ENCODE results near the gene MBD5.
A peak's percentile ranks its signal among the peaks of the same experiment; 100 is the strongest.

The MBD5 gene

DNA sequence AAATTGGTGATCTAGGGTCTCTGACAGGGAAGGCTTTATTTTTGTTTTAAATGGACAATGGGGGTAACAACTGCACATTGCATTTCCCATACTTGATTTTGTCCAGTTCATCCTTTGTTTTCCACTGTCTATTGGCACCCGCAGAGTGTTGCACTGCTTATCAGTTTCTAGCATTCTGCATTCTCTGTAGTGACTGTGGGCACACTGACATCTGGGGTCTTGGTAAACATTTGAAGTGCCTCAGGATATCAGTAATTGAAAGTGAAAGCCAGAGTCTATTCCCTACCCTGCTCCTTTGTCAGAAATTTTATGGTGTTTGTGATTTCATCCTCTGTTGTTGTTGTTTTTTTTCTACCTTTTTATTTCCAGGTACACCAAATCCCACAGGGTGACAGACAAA is 491.6 kb downstream of the MBD5 start:
- peaks cover 4 to 6% of the 10 kb centered on the region in 2 donors for H3K36me3 Mint-ChIP-seq
- no peak overlapping the region for H3K4me3 Mint-ChIP-seq

DNA sequence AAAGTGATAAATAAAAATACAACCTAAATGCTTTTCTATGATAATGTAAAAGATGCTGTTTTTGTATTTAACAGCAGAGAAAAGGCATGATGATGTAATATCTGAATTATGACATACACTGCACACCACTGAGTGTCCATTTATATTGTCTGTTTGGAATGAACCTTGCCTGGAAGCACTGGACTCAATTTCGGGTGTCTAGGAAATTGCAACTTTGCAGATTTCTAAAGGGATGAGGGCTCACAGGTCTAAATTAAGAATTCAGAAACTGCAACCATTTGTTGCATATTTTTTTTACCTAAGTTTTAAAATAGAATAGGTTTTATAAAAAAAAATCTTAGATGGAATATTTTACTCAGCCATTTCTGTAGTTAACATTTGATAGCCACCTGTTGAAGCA is 492.5 kb downstream of the MBD5 start:
- no peak overlapping the region for H3K4me3 Mint-ChIP-seq
- no peak for DNase-seq
- ATAC-seq (replicated peaks): no peak
- no peaks in the 10 kb centered on the region for H3K27me3 Mint-ChIP-seq
- peaks cover 8 to 11% of the 10 kb centered on the region in 2 donors for H3K4me1 Mint-ChIP-seq
- H3K9me3 Mint-ChIP-seq: no peaks in the 10 kb centered on the region
- H3K27ac Mint-ChIP-seq: no peak overlapping the region
- H3K36me3 Mint-ChIP-seq: peaks cover 7 to 9% of the 10 kb centered on the region in 2 donors

More for the DNA sequence above, 491.6 kb downstream of the MBD5 start:
- Mint-ChIP-seq H3K4me1 (peaks cover 8 to 11% of the 10 kb centered on the region in 2 donors), H3K27ac (no peak overlapping the region), H3K27me3 (no peaks in the 10 kb centered on the region), H3K9me3 (no peaks in the 10 kb centered on the region)
- no peak for ATAC-seq (replicated peaks)
- DNase-seq: no peak

DNA sequence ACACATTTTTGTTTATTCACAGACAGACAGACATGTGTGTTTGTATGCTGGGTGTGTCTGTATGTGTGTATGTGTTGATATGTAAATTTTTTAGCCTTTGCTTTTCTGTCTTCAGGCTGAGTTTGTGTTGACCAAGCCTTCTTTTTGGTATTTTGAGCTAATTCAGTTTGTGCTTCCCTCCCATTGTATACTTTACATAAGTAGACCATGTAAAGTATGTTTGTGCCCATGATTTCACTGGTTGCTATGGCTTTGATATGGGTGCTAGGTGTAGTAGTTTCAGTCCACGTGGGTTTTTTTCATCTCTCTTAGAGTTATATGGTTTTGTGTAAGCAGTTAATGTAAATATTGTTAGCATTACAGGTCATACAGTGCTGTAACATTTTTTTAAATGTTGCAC is 494.2 kb downstream of the MBD5 start:
- H3K27ac Mint-ChIP-seq: no peak overlapping the region
- H3K4me3 Mint-ChIP-seq: no peak overlapping the region
- ATAC-seq (replicated peaks) (no peak), DNase-seq (no peak)
- no peaks in the 10 kb centered on the region for H3K27me3 Mint-ChIP-seq
- peaks cover 8 to 9% of the 10 kb centered on the region in 2 donors for H3K36me3 Mint-ChIP-seq
- H3K9me3 Mint-ChIP-seq: no peaks in the 10 kb centered on the region
- no peaks in the 10 kb centered on the region for H3K4me1 Mint-ChIP-seq

DNA sequence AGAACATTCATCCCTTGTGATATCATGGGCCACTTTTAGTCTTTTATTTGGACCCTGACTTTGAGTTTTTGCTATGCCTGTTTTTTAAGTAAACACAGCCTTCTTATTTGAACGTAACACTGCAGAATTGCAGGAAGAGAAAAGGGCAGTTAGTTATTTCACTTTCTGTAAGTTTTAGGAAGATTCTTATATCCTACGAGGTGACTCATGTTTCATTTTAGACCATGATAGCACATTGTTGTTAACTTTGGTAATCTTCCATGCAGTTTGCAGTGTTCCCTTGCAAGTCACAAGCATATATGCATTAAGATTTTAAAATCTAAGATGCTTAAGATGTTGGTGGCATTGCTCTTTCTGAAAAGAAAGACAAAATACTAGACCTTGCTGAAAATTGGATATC is 495.1 kb downstream of the MBD5 start:
- Mint-ChIP-seq H3K27me3 (no peaks in the 10 kb centered on the region), H3K36me3 (peaks cover 8 to 9% of the 10 kb centered on the region in 2 donors), H3K27ac (no peak overlapping the region), H3K9me3 (no peaks in the 10 kb centered on the region), H3K4me3 (no peak overlapping the region), H3K4me1 (no peaks in the 10 kb centered on the region)
- DNase-seq: no peak
- no peak for ATAC-seq (replicated peaks)

DNA sequence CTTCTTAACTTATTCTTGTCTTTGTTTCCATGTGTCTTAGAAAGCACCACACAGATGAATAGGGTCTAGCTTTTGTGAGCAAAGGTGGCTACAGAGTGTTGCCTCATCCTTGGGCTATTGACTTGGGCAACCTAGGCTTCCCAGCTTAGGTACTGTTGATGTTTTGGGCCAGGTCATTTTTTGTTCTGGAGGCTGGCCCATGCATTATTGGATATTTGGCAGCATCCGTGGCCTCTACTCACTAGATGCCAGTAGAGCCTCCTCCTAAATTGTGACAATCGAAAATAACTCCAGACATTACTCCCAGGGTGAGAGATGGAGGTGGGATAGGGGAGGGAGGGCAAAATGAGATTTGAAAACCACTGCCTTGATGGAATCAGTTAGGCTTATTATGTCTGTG is 496.4 kb downstream of the MBD5 start:
- no peak for DNase-seq
- no peak overlapping the region for H3K4me3 Mint-ChIP-seq
- H3K27ac Mint-ChIP-seq: no peak overlapping the region
- H3K27me3 Mint-ChIP-seq: no peaks in the 10 kb centered on the region
- ATAC-seq (replicated peaks): no peak
- peaks cover 8 to 9% of the 10 kb centered on the region in 2 donors for H3K36me3 Mint-ChIP-seq
- H3K9me3 Mint-ChIP-seq: no peaks in the 10 kb centered on the region
- H3K4me1 Mint-ChIP-seq: no peaks in the 10 kb centered on the region

DNA sequence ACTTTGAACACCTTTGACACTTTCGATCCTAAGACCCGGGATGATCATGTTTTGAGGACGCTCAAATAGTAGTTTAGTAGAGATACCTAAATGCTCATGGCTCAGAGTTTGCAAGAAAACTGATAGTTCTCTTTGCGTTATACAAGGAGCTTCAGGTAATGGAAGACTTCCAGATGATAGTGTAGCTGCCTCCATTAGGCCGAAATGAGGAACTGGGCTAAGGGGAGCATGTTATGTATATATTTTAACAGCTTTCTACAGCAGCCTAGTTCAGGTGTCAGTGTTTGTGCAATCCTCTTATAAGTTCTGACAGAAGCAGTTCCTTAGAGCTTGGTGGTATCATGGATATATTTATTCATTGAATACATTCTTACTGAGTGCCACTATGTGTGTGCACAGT is 496.9 kb downstream of the MBD5 start:
- no peaks in the 10 kb centered on the region for H3K9me3 Mint-ChIP-seq
- no peak for ATAC-seq (replicated peaks)
- peaks cover 8 to 9% of the 10 kb centered on the region in 2 donors for H3K36me3 Mint-ChIP-seq
- no peak overlapping the region for H3K4me3 Mint-ChIP-seq
- H3K27ac Mint-ChIP-seq: no peak overlapping the region
- no peaks in the 10 kb centered on the region for H3K27me3 Mint-ChIP-seq
- DNase-seq: no peak
- H3K4me1 Mint-ChIP-seq: no peaks in the 10 kb centered on the region

DNA sequence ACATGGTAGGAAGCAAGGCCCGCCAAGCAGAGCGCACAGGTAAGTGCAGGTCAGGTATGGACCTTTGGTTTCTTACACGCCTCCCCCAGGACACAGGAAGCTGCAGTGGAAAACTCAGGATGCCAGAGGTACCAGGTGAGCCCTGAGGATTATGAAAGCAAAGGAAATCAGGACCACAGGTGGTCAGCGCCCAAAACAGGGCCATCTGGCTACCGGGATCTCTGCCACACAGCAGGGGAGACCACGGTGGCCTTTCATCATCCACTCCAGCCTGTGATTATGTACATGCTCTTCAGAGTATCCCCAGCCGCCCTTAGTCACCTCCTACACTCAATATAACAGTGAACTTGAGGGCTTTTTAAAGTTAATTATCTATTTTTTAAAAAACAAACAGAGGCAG is 498.1 kb downstream of the MBD5 start:
- DNase-seq: no peak
- Mint-ChIP-seq H3K36me3 (peaks cover 8 to 9% of the 10 kb centered on the region in 2 donors), H3K27me3 (no peaks in the 10 kb centered on the region), H3K9me3 (no peaks in the 10 kb centered on the region), H3K4me3 (no peak overlapping the region), H3K4me1 (peaks cover 0 to 1% of the 10 kb centered on the region in 2 donors), H3K27ac (no peak overlapping the region)
- ATAC-seq (replicated peaks): no peak

DNA sequence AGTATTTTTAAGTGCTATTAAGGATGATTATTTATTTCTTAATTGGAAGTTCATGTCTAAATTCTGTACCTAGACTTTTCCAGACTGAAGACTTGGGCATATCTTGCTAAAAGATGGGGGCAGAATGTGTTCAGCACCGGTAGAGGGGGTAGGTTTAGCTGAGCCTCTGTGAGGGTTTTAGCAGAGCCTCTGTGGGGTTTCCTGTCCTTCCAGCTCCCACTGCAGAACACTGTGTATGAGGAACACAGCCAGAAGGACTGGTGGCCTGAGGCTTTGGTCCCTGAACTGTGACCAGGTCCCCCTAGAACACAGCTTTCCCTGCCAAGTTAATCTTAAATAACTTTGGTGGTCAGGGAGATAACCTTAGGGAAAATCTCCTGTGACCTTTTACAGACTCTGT is 500.3 kb downstream of the MBD5 start:
- Mint-ChIP-seq H3K36me3 (peaks cover 2 to 9% of the 10 kb centered on the region in 2 donors), H3K4me3 (no peak overlapping the region), H3K9me3 (no peaks in the 10 kb centered on the region), H3K27ac (no peak overlapping the region), H3K27me3 (no peaks in the 10 kb centered on the region), H3K4me1 (peaks cover 9% of the 10 kb centered on the region in 2 donors)
- no peak for ATAC-seq (replicated peaks)
- no peak for DNase-seq

DNA sequence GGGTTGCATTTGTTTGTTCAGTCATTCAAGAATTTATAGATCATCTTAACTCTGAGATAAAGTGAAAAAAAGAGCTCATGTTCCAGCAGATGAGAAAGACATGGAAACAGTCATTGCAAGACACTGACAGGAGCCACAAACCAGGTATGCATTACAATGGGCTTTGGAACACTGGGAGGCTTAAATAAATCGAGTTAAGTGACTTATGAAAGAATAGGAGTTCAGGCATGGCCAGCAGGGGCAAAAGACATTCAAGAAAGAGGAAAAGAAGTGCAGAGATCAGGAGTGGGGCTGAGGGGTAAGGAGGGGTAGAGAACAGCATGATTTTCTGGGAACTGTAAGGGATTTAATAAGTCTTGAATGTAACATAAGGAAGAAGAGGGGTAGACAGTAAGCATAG is 502.4 kb downstream of the MBD5 start:
- ATAC-seq (replicated peaks): no peak
- Mint-ChIP-seq H3K4me3 (no peak overlapping the region), H3K27ac (peak overlapping the region; percentile 11), H3K27me3 (no peaks in the 10 kb centered on the region), H3K36me3 (peaks cover 2 to 4% of the 10 kb centered on the region in 2 donors), H3K4me1 (peaks cover 9% of the 10 kb centered on the region in 2 donors), H3K9me3 (no peaks in the 10 kb centered on the region)
- no peak for DNase-seq

DNA sequence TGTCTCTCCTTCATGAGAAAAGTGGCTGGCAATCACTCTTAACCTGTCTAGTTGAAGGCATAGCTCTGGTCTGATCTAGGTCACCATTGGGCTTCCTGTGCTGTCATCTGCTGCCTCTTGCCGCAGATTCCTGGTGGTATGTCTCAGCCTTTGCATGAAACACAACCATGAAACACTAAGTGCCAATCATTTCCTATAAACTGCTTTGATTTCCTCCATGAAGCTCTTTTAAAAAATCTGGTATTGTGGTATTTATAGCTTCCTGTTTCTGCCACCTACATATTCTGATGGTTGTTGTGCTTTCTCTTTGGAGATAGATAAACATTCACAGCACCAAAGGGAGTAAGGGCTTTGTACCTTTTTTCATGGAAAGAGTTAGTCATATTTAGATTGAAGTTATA is 503.6 kb downstream of the MBD5 start:
- Mint-ChIP-seq H3K4me1 (peaks cover 9% of the 10 kb centered on the region in 2 donors), H3K27me3 (no peaks in the 10 kb centered on the region), H3K27ac (no peak overlapping the region), H3K9me3 (no peaks in the 10 kb centered on the region), H3K36me3 (peaks cover 0 to 3% of the 10 kb centered on the region in 2 donors), H3K4me3 (no peak overlapping the region)
- ATAC-seq (replicated peaks) (peak; percentile 48 to 73), DNase-seq (no peak)

DNA sequence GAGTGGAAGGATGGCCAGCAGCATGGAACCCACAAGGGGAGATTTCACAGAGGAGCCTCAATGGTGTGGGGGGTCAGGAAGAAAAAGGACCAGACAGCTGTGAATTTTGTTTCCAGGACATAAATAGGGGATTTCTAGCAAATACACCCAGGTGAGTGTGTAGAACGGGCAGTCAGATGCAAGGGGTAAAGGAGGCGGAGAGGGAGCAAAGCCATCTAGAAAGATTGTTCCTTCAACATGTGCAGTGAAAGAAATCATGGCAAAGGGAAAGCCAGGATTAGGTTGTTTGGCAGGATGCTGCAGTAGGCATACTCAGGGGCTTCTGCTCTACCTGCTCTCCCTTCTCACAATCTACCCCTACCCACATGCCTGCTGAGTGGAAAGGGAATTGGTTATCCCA is 504.2 kb downstream of the MBD5 start:
- no peak overlapping the region for H3K27ac Mint-ChIP-seq
- H3K27me3 Mint-ChIP-seq: no peaks in the 10 kb centered on the region

DNA sequence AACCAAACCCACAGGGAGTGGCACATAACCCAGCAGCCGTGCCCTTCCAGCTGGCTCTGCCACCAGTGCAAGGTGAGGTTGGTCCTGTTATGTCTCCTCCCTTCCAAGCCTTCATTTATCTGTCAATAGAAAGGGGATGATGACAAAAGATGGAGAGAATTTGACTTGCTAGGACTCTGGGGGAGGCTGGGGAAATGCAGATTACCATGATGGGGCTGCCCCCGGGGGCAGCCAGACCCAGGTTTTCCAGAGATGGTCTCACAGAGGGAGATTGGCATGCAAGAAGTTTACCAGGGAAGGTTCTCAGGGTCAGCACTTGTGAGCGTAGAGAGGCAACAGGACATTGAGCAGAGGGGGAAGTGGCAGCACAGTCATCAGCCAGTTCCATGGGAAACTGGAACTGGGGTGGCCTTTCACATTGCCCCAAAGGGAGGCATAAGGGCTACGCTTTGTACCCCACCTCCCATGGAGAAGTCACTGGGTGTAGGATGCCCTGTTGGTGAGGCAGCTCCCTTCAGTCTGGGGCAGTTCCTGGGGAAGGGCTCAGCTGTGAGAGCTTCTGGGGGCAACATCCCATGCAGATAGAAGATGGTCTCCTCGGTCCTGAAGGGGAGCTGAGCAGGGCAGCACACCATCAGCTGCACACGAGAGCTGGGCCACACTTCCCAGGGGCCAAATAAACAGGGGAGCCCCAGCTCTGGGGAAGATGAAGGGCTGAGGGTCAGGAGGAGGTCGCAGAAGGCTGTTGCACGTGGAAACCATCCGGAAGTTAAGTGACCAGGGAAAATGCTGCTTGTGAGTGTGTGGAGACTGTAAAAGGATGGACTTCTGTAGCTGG is 505.8 kb downstream of the MBD5 start:
- Mint-ChIP-seq H3K27me3 (no peaks in the 10 kb centered on the region), H3K4me1 (peaks cover 9% of the 10 kb centered on the region in 2 donors), H3K9me3 (no peaks in the 10 kb centered on the region), H3K27ac (no peak overlapping the region), H3K36me3 (peaks cover 0 to 3% of the 10 kb centered on the region in 2 donors), H3K4me3 (no peak overlapping the region)
- ATAC-seq (replicated peaks): no peak
- no peak for DNase-seq

More for the DNA sequence above, 504.2 kb downstream of the MBD5 start:
- no peak for DNase-seq
- Mint-ChIP-seq H3K4me3 (no peak overlapping the region), H3K9me3 (no peaks in the 10 kb centered on the region), H3K36me3 (peaks cover 0 to 3% of the 10 kb centered on the region in 2 donors), H3K4me1 (peaks cover 9% of the 10 kb centered on the region in 2 donors)
- ATAC-seq (replicated peaks): no peak

DNA sequence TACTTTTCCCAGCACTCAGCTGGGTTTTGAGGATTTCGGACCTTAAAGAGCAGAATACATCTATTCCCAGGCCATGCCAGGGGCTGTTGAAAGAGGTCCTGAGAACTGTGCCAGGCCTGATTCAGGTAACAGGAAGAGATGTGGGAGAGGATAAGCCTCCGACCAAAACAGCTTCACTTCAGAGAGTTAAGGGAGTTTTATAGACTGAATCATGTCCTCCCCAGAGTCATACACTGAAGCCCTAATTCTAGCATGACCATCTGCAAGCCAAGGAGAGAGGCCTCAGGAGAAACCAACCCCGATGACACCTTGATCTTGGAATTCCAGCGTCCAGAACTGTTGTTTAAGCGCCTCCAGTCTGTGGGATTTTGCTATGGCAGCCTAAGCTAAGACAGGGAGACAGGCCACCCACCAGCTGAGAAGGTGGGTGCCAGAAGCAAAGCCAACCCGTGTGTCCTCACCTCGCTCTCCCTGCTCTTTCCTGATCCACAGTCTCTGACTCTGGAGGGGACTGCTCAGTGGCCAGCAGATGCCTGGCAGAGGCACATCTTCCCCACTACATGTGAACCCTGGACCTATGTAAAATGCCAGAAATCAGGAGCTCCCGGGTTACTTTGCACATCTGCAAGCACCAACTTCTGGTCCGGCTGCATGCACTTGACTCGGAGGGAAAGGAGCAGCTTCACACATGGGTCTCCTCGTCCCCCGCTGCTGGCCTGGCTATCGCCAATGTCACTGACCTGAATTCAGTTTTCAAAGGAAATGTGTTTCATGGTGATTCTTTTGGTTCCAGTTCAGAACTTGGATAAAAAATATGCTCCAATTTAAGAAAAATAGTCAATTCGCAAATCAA is 506.8 kb downstream of the MBD5 start:
- H3K4me3 Mint-ChIP-seq: no peak overlapping the region
- H3K4me1 Mint-ChIP-seq: peaks cover 9% of the 10 kb centered on the region in 2 donors
- no peak for DNase-seq
- H3K36me3 Mint-ChIP-seq: peaks cover 0 to 3% of the 10 kb centered on the region in 2 donors
- no peaks in the 10 kb centered on the region for H3K9me3 Mint-ChIP-seq
- no peaks in the 10 kb centered on the region for H3K27me3 Mint-ChIP-seq
- ATAC-seq (replicated peaks): no peak
- H3K27ac Mint-ChIP-seq: no peak overlapping the region

DNA sequence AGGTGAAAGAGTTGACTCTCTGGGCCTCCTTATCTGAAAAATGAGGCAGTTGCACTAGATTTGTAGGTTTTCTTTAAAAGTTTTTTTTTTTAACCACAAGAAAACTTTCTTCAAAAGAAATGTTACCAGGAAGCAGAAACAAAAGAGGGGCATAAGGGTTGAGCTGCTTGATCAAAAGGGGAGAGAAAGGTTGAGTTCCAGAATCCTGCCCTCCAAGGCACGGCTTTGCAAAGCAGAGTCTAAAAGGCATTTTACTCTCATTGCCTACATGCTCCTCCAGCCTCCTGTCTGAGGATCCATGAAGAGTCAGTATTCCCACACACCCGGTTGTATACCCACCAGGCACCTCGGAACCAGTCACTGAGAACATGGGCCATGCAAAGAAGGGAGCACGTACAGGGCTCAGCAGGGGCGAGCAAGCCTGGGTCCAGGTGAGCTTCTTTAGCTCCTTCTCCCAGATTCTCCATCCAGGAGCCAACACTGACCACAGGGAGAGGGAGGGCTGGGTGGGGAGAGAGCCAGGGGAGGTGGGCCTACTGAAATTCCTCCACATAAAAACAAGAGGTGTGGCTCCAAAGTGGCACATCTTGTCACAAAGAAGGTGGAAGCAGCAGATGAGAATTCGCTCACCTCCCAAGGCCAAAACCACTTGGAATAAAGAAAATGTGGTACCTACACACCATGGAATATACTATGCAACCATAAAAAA is 507.6 kb downstream of the MBD5 start:
- Mint-ChIP-seq H3K4me3 (no peak overlapping the region), H3K4me1 (peaks cover 8 to 9% of the 10 kb centered on the region in 2 donors)

More for the DNA sequence above, 507.6 kb downstream of the MBD5 start:
- Mint-ChIP-seq H3K9me3 (no peaks in the 10 kb centered on the region), H3K27ac (no peak overlapping the region), H3K36me3 (peaks cover 0 to 3% of the 10 kb centered on the region in 2 donors), H3K27me3 (no peaks in the 10 kb centered on the region)
- DNase-seq (no peak), ATAC-seq (replicated peaks) (no peak)

Data from stimulated activated naive B cell treated with anti-CD40 and anti-IgM and Interleukin-4, amounts not matched to agents 10 μg/mL and 1 μg/mL and 100 μg/mL, for 72 hours (primary cell).